GM04504 (cell line): Measurements from ENCODE around the gene TOPAZ1.

Source experiments
- DNase-seq: peaks from one replicate; pipeline ENCODE4 v3.0.0-alpha.2; 2012; ENCODE audit warnings: low read depth

The TOPAZ1 gene

GRCh38 chr3:44241706-44242105 is at the start of gene TOPAZ1:
TSS of gene TOPAZ1 (plus strand) at chr3:44241886. CDS start at chr3:44242054, 168 bp downstream.
- no peak for DNase-seq

- peak; percentile 32 for DNase-seq
These were observed 43.1 kb upstream of the TOPAZ1 start for GRCh38 chr3:44198284-44199269.

- DNase-seq: no peak
These were observed 35.4 kb upstream of the TOPAZ1 start for GRCh38 chr3:44206261-44206660.

GRCh38 chr3:44206862-44207652 is 34.6 kb upstream of the TOPAZ1 start:
- no peak for DNase-seq

- DNase-seq: peak; percentile 3
These were observed 33.6 kb upstream of the TOPAZ1 start for GRCh38 chr3:44208086-44208485.

GRCh38 chr3:44208568-44208967 is 33.1 kb upstream of the TOPAZ1 start:
- DNase-seq: no peak

GRCh38 chr3:44210967-44211366 is 30.7 kb upstream of the TOPAZ1 start:
- no peak for DNase-seq

GRCh38 chr3:44222337-44222736 is 19.3 kb upstream of the TOPAZ1 start:
- no peak for DNase-seq

GRCh38 chr3:44223299-44223698 is 18.4 kb upstream of the TOPAZ1 start:
- no peak for DNase-seq

- DNase-seq: no peak
These were observed 17.6 kb upstream of the TOPAZ1 start for GRCh38 chr3:44224131-44224530.

GRCh38 chr3:44226573-44226972 is 15.1 kb upstream of the TOPAZ1 start:
- no peak for DNase-seq

- DNase-seq: no peak
These were observed 14.1 kb upstream of the TOPAZ1 start for GRCh38 chr3:44227632-44228031.

GRCh38 chr3:44228900-44229299 is 12.8 kb upstream of the TOPAZ1 start:
- DNase-seq: no peak

GRCh38 chr3:44232407-44232806 is 9.3 kb upstream of the TOPAZ1 start:
- DNase-seq: no peak

- DNase-seq: no peak
These were observed 6.9 kb upstream of the TOPAZ1 start for GRCh38 chr3:44234648-44235268.

- peak; percentile 67 for DNase-seq
These were observed 5.8 kb upstream of the TOPAZ1 start for GRCh38 chr3:44235604-44236484.

- DNase-seq: no peak
These were observed 5.2 kb upstream of the TOPAZ1 start for GRCh38 chr3:44236485-44236908.

GRCh38 chr3:44237161-44237560 is 4.5 kb upstream of the TOPAZ1 start:
- no peak for DNase-seq

- no peak for DNase-seq
These were observed 4.0 kb upstream of the TOPAZ1 start for GRCh38 chr3:44237665-44238064.

- DNase-seq: no peak
These were observed 2.8 kb upstream of the TOPAZ1 start for GRCh38 chr3:44238889-44239288.

GRCh38 chr3:44240061-44240460 is 1.6 kb upstream of the TOPAZ1 start:
- no peak for DNase-seq
